ENCODE data around the gene LIMS2. TPM values are rescaled to one million over a fixed set of nuclear protein-coding genes. Genes with fewer than 3 reads are reported as not detected.

Gene LIMS2
- total RNA-seq, 1 experiment from 2014 or later: 8.9 TPM

DNA sequence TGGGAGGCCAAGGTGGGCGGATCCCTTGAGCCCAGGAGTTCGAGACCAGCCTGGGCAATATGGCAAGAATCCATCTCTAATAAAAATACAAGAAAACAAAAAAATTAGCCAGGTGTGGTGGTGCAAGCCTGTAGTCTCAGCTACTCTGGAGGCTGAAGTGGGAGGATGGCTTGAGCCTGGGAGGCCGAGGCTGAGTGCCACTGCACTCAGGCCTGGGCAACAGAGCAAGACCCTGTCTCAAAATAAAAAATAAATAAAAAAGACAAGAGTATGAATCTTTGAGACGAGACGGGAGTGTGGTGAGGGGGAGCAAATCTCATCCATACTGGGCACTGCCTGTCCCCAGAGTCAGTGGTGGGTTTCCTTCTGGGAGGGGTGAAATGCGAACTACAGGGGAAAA, 17.2 kb downstream of the LIMS2 start:
- Histone ChIP-seq H3K36me3 (ENCODE audit: control insufficient read depth, insufficient read depth, low read length) (no peaks in the 10 kb centered on the region), H3K9me3 (ENCODE audit: control insufficient read depth, insufficient read depth, low read depth, low read length) (no peaks in the 10 kb centered on the region), H3K27me3 (ENCODE audit: control insufficient read depth, insufficient read depth, low read length) (no peaks in the 10 kb centered on the region), H3K4me3 (ENCODE audit: low read depth in 2 of 2, low read length in 2 of 2) (no peak overlapping the region), H3K4me1 (ENCODE audit: control insufficient read depth, insufficient read depth, low read length) (no peaks in the 10 kb centered on the region), H3K27ac (ENCODE audit: low read length) (no peak overlapping the region)
- in situ Hi-C loops (cut with HindIII; ENCODE audit: low pct_unique_long_range_greater_than_20kb, low sequenced_read_pairs) (no loop called here), intact Hi-C loops (cut with micrococcal nuclease; ENCODE audit: unreplicated experiment) (no loop called here)
- DNase-seq (ENCODE audit: low read depth, low spot score) (no peak), ATAC-seq (no peak)
- no TSS peak for BruUV-seq (replicated peaks)
- POLR2A ChIA-PET: no interaction called here
- CTCF ChIA-PET: no interaction called here
- TF ChIP-seq, protein P1, sequence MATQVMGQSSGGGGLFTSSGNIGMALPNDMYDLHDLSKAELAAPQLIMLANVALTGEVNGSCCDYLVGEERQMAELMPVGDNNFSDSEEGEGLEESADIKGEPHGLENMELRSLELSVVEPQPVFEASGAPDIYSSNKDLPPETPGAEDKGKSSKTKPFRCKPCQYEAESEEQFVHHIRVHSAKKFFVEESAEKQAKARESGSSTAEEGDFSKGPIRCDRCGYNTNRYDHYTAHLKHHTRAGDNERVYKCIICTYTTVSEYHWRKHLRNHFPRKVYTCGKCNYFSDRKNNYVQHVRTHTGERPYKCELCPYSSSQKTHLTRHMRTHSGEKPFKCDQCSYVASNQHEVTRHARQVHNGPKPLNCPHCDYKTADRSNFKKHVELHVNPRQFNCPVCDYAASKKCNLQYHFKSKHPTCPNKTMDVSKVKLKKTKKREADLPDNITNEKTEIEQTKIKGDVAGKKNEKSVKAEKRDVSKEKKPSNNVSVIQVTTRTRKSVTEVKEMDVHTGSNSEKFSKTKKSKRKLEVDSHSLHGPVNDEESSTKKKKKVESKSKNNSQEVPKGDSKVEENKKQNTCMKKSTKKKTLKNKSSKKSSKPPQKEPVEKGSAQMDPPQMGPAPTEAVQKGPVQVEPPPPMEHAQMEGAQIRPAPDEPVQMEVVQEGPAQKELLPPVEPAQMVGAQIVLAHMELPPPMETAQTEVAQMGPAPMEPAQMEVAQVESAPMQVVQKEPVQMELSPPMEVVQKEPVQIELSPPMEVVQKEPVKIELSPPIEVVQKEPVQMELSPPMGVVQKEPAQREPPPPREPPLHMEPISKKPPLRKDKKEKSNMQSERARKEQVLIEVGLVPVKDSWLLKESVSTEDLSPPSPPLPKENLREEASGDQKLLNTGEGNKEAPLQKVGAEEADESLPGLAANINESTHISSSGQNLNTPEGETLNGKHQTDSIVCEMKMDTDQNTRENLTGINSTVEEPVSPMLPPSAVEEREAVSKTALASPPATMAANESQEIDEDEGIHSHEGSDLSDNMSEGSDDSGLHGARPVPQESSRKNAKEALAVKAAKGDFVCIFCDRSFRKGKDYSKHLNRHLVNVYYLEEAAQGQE (IDR thresholded peaks at IDR 0.05; ENCODE audit: insufficient read depth in 1 of 2, low read depth in 2 of 2, low read length in 1 of 2): no peak
- TF ChIP-seq, protein P2, sequence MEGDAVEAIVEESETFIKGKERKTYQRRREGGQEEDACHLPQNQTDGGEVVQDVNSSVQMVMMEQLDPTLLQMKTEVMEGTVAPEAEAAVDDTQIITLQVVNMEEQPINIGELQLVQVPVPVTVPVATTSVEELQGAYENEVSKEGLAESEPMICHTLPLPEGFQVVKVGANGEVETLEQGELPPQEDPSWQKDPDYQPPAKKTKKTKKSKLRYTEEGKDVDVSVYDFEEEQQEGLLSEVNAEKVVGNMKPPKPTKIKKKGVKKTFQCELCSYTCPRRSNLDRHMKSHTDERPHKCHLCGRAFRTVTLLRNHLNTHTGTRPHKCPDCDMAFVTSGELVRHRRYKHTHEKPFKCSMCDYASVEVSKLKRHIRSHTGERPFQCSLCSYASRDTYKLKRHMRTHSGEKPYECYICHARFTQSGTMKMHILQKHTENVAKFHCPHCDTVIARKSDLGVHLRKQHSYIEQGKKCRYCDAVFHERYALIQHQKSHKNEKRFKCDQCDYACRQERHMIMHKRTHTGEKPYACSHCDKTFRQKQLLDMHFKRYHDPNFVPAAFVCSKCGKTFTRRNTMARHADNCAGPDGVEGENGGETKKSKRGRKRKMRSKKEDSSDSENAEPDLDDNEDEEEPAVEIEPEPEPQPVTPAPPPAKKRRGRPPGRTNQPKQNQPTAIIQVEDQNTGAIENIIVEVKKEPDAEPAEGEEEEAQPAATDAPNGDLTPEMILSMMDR (IDR thresholded peaks at IDR 0.05): no peak
- TF ChIP-seq SIN3A (IDR thresholded peaks at IDR 0.05; ENCODE audit: borderline replicate concordance, insufficient read depth, low read depth, low read length) (no peak), POLR2AphosphoS5 (IDR thresholded peaks at IDR 0.05; ENCODE audit: low read depth, low read length) (no peak), TCF7L2 (IDR thresholded peaks at IDR 0.05; ENCODE audit: low read depth, low read length) (no peak)

DNA sequence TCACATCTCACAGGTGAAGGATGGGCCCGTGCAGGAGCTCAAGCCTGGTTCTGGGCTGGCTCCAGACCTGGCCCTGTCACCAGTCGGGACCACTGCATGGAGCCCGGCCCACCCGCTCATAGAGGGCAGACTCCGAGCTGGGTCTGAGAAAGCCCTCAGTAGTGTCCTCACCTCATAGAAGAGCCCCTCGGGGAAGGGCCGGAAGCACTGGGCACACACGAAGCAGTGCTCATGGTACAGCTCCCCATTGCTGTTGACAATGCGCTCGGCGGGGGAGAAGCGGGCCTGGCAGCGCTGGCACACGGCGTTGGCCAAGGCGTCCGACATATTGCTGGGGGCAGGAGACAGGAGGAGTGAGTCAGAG, 18.1 kb downstream of the LIMS2 start:
- no peak for TF ChIP-seq SIN3A (IDR thresholded peaks at IDR 0.05; ENCODE audit: borderline replicate concordance, insufficient read depth, low read depth, low read length)
- in situ Hi-C loops (cut with HindIII; ENCODE audit: low pct_unique_long_range_greater_than_20kb, low sequenced_read_pairs) (no loop called here), intact Hi-C loops (cut with micrococcal nuclease; ENCODE audit: unreplicated experiment) (no loop called here)
- no TSS peak for BruUV-seq (replicated peaks)
- ATAC-seq (no peak), DNase-seq (ENCODE audit: low read depth, low spot score) (no peak)
- Histone ChIP-seq H3K4me3 (ENCODE audit: low read depth in 2 of 2, low read length in 2 of 2) (no peak overlapping the region), H3K4me1 (ENCODE audit: control insufficient read depth, insufficient read depth, low read length) (no peaks in the 10 kb centered on the region), H3K27me3 (ENCODE audit: control insufficient read depth, insufficient read depth, low read length) (no peaks in the 10 kb centered on the region), H3K9me3 (ENCODE audit: control insufficient read depth, insufficient read depth, low read depth, low read length) (no peaks in the 10 kb centered on the region), H3K27ac (ENCODE audit: low read length) (no peak overlapping the region), H3K36me3 (ENCODE audit: control insufficient read depth, insufficient read depth, low read length) (no peaks in the 10 kb centered on the region)
- ChIA-PET POLR2A (no interaction called here), CTCF (no interaction called here)

DNA sequence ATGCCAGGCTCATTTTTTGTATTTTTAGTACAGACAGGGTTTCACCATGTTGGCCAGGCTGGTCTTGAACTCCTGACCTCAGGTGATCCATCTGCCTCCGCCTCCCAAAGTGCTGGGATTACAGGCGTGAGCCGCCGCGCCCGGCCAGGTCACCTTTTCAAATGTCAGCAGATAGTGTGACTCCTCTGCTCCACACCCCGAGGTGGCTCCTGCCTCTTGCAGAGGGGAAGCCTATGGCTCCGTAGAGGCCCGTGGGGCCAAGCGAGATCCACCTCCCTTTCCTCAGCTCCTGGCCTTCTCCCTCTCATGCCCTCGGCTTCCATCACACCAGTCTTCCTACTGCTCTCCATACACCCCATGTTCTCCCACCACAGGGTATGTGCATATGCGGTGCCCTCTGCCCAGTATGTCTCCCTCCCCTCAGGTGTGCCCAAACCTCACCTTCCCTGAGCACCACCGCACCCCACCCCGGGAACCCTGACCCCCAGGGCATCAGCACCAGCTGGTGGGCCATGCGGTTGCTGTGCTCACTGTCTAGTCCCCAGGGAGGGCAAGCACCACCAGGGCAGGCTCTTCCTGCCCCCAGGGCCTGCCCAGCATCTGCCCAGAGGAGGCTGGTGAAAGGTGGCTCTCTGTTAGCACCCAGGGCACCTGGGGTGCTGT, 18.6 kb downstream of the LIMS2 start:
- H3K4me3 ChIP-seq (ENCODE audit: low read depth in 2 of 2, low read length in 2 of 2): no peak overlapping the region
- ATAC-seq: no peak
- POLR2A ChIA-PET: no interaction called here
- TF ChIP-seq, protein P1 (IDR thresholded peaks at IDR 0.05; ENCODE audit: insufficient read depth in 1 of 2, low read depth in 2 of 2, low read length in 1 of 2): no peak
- TF ChIP-seq, protein P2 (IDR thresholded peaks at IDR 0.05): no peak
- TF ChIP-seq TCF7L2 (IDR thresholded peaks at IDR 0.05; ENCODE audit: low read depth, low read length) (no peak), SIN3A (IDR thresholded peaks at IDR 0.05; ENCODE audit: borderline replicate concordance, insufficient read depth, low read depth, low read length) (no peak), POLR2AphosphoS5 (IDR thresholded peaks at IDR 0.05; ENCODE audit: low read depth, low read length) (no peak)
- no peaks in the 10 kb centered on the region for H3K36me3 ChIP-seq (ENCODE audit: control insufficient read depth, insufficient read depth, low read length)
- intact Hi-C loops (cut with micrococcal nuclease; ENCODE audit: unreplicated experiment): no loop called here
- H3K27me3 ChIP-seq (ENCODE audit: control insufficient read depth, insufficient read depth, low read length): no peaks in the 10 kb centered on the region
- H3K4me1 ChIP-seq (ENCODE audit: control insufficient read depth, insufficient read depth, low read length): no peaks in the 10 kb centered on the region
- BruUV-seq (replicated peaks): no TSS peak
- CTCF ChIA-PET: no interaction called here
- in situ Hi-C loops (cut with HindIII; ENCODE audit: low pct_unique_long_range_greater_than_20kb, low sequenced_read_pairs): no loop called here
- DNase-seq (ENCODE audit: low read depth, low spot score): no peak
- no peak overlapping the region for H3K27ac ChIP-seq (ENCODE audit: low read length)
- no peaks in the 10 kb centered on the region for H3K9me3 ChIP-seq (ENCODE audit: control insufficient read depth, insufficient read depth, low read depth, low read length)

Data from Panc1 (cell line).